Measurements from ENCODE around the gene BTBD19. TPM values are rescaled to one million over a fixed set of nuclear protein-coding genes. Genes with fewer than 3 reads are reported as not detected.
A peak's percentile ranks its signal among the peaks of the same experiment; 100 is the strongest.

BTBD19 gene
- total RNA-seq, 1 experiment from 2014 or later: 1.6 TPM

GRCh38 chr1:44817307-44817706 lies 9.0 kb downstream of the BTBD19 start:
- ChIA-PET CTCF (interaction anchor here (0.8 kb wide), 1 partner anchor 86 kb away, joined by 4 read pairs; the partner anchor contains the start of gene RNU5D-1), POLR2A (no interaction called here)
- Mint-ChIP-seq H3K36me3 (ENCODE audit: insufficient read depth, unreplicated experiment) (peaks cover 19% of the 10 kb centered on the region), H3K27me3 (ENCODE audit: insufficient read depth, unreplicated experiment) (no peaks in the 10 kb centered on the region), H3K9me3 (ENCODE audit: unreplicated experiment) (no peaks in the 10 kb centered on the region), H3K4me3 (ENCODE audit: unreplicated experiment) (peak overlapping the region; percentile 80), H3K4me1 (ENCODE audit: low read depth, unreplicated experiment) (peaks cover 9% of the 10 kb centered on the region), H3K27ac (ENCODE audit: unreplicated experiment) (no peak overlapping the region)
- TF ChIP-seq CTCF (IDR thresholded peaks at IDR 0.05; ENCODE audit: insufficient read depth in 1 of 2, low read depth in 1 of 2, low read length in 1 of 2, severe bottlenecking in 1 of 2, unreplicated experiment in 1 of 2): no peak
- no peaks in the 10 kb centered on the region for H3K36me3 ChIP-seq (ENCODE audit: control insufficient read depth, insufficient read depth, low read length)
- DNase-seq: no peak
- peaks cover 14% of the 10 kb centered on the region for H3K4me1 ChIP-seq
- BruUV-seq (replicated peaks): no TSS peak
- intact Hi-C loops (cut with micrococcal nuclease; ENCODE audit: unreplicated experiment): no loop called here
- H3K9me3 ChIP-seq: no peaks in the 10 kb centered on the region
- no peaks in the 10 kb centered on the region for H3K27me3 ChIP-seq (replicated peaks; ENCODE audit: control insufficient read depth, insufficient read depth, low read length)
- H3K4me3 ChIP-seq (ENCODE audit: low read depth, low read length): no peak overlapping the region

- Mint-ChIP-seq H3K27ac (ENCODE audit: unreplicated experiment) (peak overlapping the region; percentile 100), H3K36me3 (ENCODE audit: insufficient read depth, unreplicated experiment) (peaks cover 19% of the 10 kb centered on the region), H3K4me1 (ENCODE audit: low read depth, unreplicated experiment) (peaks cover 9% of the 10 kb centered on the region), H3K4me3 (ENCODE audit: unreplicated experiment) (peak overlapping the region; percentile 80), H3K27me3 (ENCODE audit: insufficient read depth, unreplicated experiment) (no peaks in the 10 kb centered on the region), H3K9me3 (ENCODE audit: unreplicated experiment) (no peaks in the 10 kb centered on the region)
- Histone ChIP-seq H3K4me3 (ENCODE audit: low read depth, low read length) (no peak overlapping the region), H3K27me3 (replicated peaks; ENCODE audit: control insufficient read depth, insufficient read depth, low read length) (no peaks in the 10 kb centered on the region), H3K4me1 (peaks cover 13% of the 10 kb centered on the region), H3K36me3 (ENCODE audit: control insufficient read depth, insufficient read depth, low read length) (no peaks in the 10 kb centered on the region), H3K9me3 (no peaks in the 10 kb centered on the region)
- CTCF ChIA-PET: interaction anchor here (0.8 to 2.0 kb wide), 2 partner anchors 18 to 87 kb away, joined by 4 to 9 read pairs; partner anchors contain the start of genes PLK3 and RNU5D-1
- no peak for TF ChIP-seq CTCF (IDR thresholded peaks at IDR 0.05; ENCODE audit: insufficient read depth in 1 of 2, low read depth in 1 of 2, low read length in 1 of 2, severe bottlenecking in 1 of 2, unreplicated experiment in 1 of 2)
- DNase-seq: peak in 1 of 2 experiments; percentile 6
- POLR2A ChIA-PET: interaction anchor here (2.4 kb wide), 1 partner anchor 17 kb away, joined by 43 read pairs; the partner anchor contains the start of gene PLK3
- intact Hi-C loops (cut with micrococcal nuclease; ENCODE audit: unreplicated experiment): no loop called here
- no TSS peak for BruUV-seq (replicated peaks)
Observed at GRCh38 chr1:44817771-44818495, 9.6 kb downstream of the BTBD19 start.

GRCh38 chr1:44819196-44819607 lies 10.9 kb downstream of the BTBD19 start:
- peak overlapping the region; percentile 100 for H3K27ac Mint-ChIP-seq (ENCODE audit: unreplicated experiment)
- H3K36me3 Mint-ChIP-seq (ENCODE audit: insufficient read depth, unreplicated experiment): peaks cover 19% of the 10 kb centered on the region
- no peaks in the 10 kb centered on the region for H3K9me3 Mint-ChIP-seq (ENCODE audit: unreplicated experiment)
- no peak for DNase-seq
- TF ChIP-seq CTCF (IDR thresholded peaks at IDR 0.05; ENCODE audit: insufficient read depth in 1 of 2, low read depth in 1 of 2, low read length in 1 of 2, severe bottlenecking in 1 of 2, unreplicated experiment in 1 of 2): no peak
- peaks cover 9% of the 10 kb centered on the region for H3K4me1 Mint-ChIP-seq (ENCODE audit: low read depth, unreplicated experiment)
- peak overlapping the region; percentile 23 for H3K4me3 ChIP-seq (ENCODE audit: low read depth, low read length)
- ChIA-PET POLR2A (interaction anchor here (0.6 to 2.4 kb wide), 17 partner anchors 9 to 557 kb away, joined by 3 to 43 read pairs (median 4); partner anchors contain the start of genes BTBD19, DYNLT4, EIF2B3 and HECTD3), CTCF (interaction anchor here (1.2 to 2.0 kb wide), 3 partner anchors 10 to 26 kb away, joined by 4 to 9 read pairs (median 6); partner anchors contain the start of gene PLK3)
- BruUV-seq (replicated peaks): no TSS peak
- intact Hi-C loops (cut with micrococcal nuclease; ENCODE audit: unreplicated experiment): no loop called here
- 0 out of 2 replicates have a peak, but pooled peaks cover 9% of the 10 kb centered on the region for H3K4me1 ChIP-seq
- H3K4me3 Mint-ChIP-seq (ENCODE audit: unreplicated experiment): peak overlapping the region; percentile 80
- no peaks in the 10 kb centered on the region for H3K27me3 ChIP-seq (replicated peaks; ENCODE audit: control insufficient read depth, insufficient read depth, low read length)
- no peaks in the 10 kb centered on the region for H3K9me3 ChIP-seq
- H3K27me3 Mint-ChIP-seq (ENCODE audit: insufficient read depth, unreplicated experiment): no peaks in the 10 kb centered on the region
- H3K36me3 ChIP-seq (ENCODE audit: control insufficient read depth, insufficient read depth, low read length): no peaks in the 10 kb centered on the region

All from Caco-2 (cell line).